Spleen (tissue), 11 donors: ENCODE results near the gene TNKS1BP1. TPM values are rescaled to one million over a fixed set of nuclear protein-coding genes. Genes with fewer than 3 reads are reported as not detected.

Experiments
- DNase-seq: peaks from one replicate; pipeline ENCODE4 v3.0.0-alpha.2; 2020
- H3K27ac ChIP-seq, 8 donors: fragments of 200-600 bp; sonication (generic) in 7 of 8; 1 replicate in 4 of 8; 2 replicates in 4 of 8; pipeline versions ENCODE4 v1.5.0 to v1.8.0; 2016 to 2021; ENCODE audit warnings: inconsistent platforms in 4 of 8, mild to moderate bottlenecking in 4 of 8, moderate library complexity in 1 of 8
- H3K27me3 ChIP-seq, 7 donors: fragments of 200-600 bp; sonication (generic) in 6 of 7; replicated peaks in 1 of 7; 1 replicate in 4 of 7; 2 replicates in 3 of 7; pipeline versions ENCODE4 v1.5.0 to v1.8.0; 2016 to 2021; ENCODE audit warnings: inconsistent platforms in 3 of 7, mild to moderate bottlenecking in 1 of 7
- H3K36me3 ChIP-seq, 6 donors: fragments of 200-600 bp; sonication (generic) in 5 of 6; 1 replicate in 4 of 6; 2 replicates in 2 of 6; pipeline versions ENCODE4 v1.5.0 to v1.8.0; 2016 to 2021; ENCODE audit warnings: inconsistent platforms in 2 of 6
- H3K4me1 ChIP-seq, 6 donors: fragments of 200-600 bp; sonication (generic) in 5 of 6; 1 replicate in 3 of 6; 2 replicates in 3 of 6; pipeline versions ENCODE4 v1.5.0 to v1.8.0; 2016 to 2021; ENCODE audit warnings: inconsistent platforms in 3 of 6
- H3K4me3 ChIP-seq, 8 donors: fragments of 200-600 bp; sonication (generic) in 7 of 8; 1 replicate in 4 of 8; 2 replicates in 4 of 8; pipeline versions ENCODE4 v1.5.0 to v1.8.0; 2016 to 2021; ENCODE audit warnings: inconsistent platforms in 4 of 8, mild to moderate bottlenecking in 4 of 8, moderate library complexity in 2 of 8
- H3K9me3 ChIP-seq, 8 donors: fragments of 200-600 bp; sonication (generic) in 7 of 8; 1 replicate in 4 of 8; 2 replicates in 4 of 8; pipeline versions ENCODE4 v1.5.0 to v1.8.0; 2016 to 2021; ENCODE audit warnings: inconsistent platforms in 4 of 8
- POLR2A ChIP-seq, 3 donors: fragments of 450-650 bp; IDR thresholded peaks; one replicate each; pipeline ENCODE4 v1.5.1; 2017; ENCODE audit warnings: antibody characterized with exemption in 3 of 3, mild to moderate bottlenecking in 1 of 3
- POLR2AphosphoS5 ChIP-seq, 3 donors: sonication (generic); formaldehyde crosslinking; IDR thresholded peaks; one replicate each; pipeline ENCODE4 v1.5.1; 2017; ENCODE audit warnings: antibody characterized with exemption in 3 of 3
- WGBS, 5 donors: extraction: QIAGEN DNeasy Blood & Tissue Kit in 3 of 5; methylation state at CpG; one replicate each; pipeline versions ENCODE4 v1.1.5 to v1.1.7; 2013 to 2018; 5-methylcytosine and 5-hydroxymethylcytosine counted together
- intact Hi-C: fragments of 100-400 bp; cut with DNase I; formaldehyde crosslinking; loops from one replicate; pipeline ENCODE4 v1.15.0; 2023; ENCODE audit warnings: low total_unique reads
- polyA plus RNA-seq, 3 donors: library from polyadenylated mRNA; stranded (reverse); fragments of 200-250 nt; gene quantifications; one replicate each; pipeline ENCODE4 v1.2.1, GENCODE V29; 2013
- total RNA-seq, 7 donors: library from RNA; depleted of rRNA in 3 of 7; stranded (reverse); fragments of >200 nt in 3 of 7; fragmentation: NEBNext Ultra II Directional in 4 of 7; extraction: Animal tissue kit (Norgen Biotek cat#: 25700) in 4 of 7; gene quantifications; one replicate each; pipeline versions ENCODE4 v1.1.0 to v1.2.1, GENCODE V29; 2016 to 2021
- TF ChIP-seq, protein P1 (sequence below), 11 experiments: fragments of 200-600 bp in 7 of 11; fragments of 450-650 bp in 4 of 11; sonication (generic) in 4 of 11; IDR thresholded peaks in 8 of 11; conservative IDR thresholded peaks in 3 of 11; 1 replicate in 7 of 11; 2 replicates in 4 of 11; pipeline versions ENCODE4 v1.4.0 to v1.8.0; 2016 to 2021; ENCODE audit warnings: antibody characterized with exemption in 11 of 11, inconsistent platforms in 4 of 11, mild to moderate bottlenecking in 1 of 11
- donor health status: healthy with polysubstance abuse.
- donor health status: DM: no; HTN: no; CAD: no; lungs with moderate emphysema.
- donor health status: DM: no; HTN: no; CAD: no.
- donor health status: Bipolar disorder and iron deficiency.
- donor health status: healthy.
- donor health status: DM: no; HTN: no; CAD: no.
- donor health status: DM: yes; HTN: yes; CAD: no.

Gene TNKS1BP1
- total and polyA plus RNA-seq, 10 donors = 19.8 to 126 (median 48.2) TPM

DNA sequence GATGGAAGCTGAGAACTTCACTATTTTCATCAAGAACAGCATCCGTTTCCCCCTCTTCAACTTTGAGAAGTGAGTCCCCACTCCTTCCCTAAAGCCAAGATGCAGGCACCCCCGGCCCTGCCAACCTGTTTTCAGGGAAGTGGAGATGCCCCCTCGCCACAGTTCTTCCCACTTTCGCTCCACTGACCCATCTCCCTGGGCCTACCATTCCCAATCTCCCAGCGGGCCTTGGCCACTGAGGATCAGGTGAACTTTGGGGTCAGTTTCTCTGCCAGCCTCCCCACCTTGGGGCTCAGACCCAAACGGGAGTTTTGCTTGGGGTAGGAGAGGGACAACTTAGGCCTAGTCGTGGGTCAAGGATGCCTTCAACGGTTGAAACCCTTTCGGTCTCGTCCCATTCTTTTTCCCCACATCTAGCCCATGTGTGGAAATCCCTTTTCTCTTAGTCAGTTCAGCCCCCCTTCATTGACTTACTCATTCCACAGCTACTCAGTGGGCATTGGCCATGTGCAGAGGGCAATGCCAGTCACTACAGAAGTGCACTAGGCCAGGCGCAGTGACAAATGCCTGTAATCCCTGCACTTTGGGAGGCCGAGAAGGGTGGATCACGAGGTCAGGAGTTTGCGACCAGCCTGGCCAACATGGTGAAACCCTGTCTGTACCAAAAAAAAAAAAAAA, 24.0 kb upstream of the TNKS1BP1 start:
- peaks cover 0 to 7% (median 0%) of the 10 kb centered on the region in 7 donors for H3K27me3 ChIP-seq
- H3K4me3 ChIP-seq = no peak overlapping the region
- no peak overlapping the region for H3K27ac ChIP-seq
- peaks cover 0 to 9% (median 0%) of the 10 kb centered on the region in 8 donors for H3K9me3 ChIP-seq
- peaks cover 0 to 15% (median 9%) of the 10 kb centered on the region in 6 donors for H3K4me1 ChIP-seq
- H3K36me3 ChIP-seq = no peaks in the 10 kb centered on the region
- 82 to 92% (median 88%) methylated on average over 14 of the region's 14 CpGs for WGBS, 5 donors
- intact Hi-C loops = loop anchor here (10.0 kb wide), 1 partner anchor 296 kb away; the partner anchor contains the start of gene YPEL4
- DNase-seq = peak; percentile 57
- TF ChIP-seq, protein P1, sequence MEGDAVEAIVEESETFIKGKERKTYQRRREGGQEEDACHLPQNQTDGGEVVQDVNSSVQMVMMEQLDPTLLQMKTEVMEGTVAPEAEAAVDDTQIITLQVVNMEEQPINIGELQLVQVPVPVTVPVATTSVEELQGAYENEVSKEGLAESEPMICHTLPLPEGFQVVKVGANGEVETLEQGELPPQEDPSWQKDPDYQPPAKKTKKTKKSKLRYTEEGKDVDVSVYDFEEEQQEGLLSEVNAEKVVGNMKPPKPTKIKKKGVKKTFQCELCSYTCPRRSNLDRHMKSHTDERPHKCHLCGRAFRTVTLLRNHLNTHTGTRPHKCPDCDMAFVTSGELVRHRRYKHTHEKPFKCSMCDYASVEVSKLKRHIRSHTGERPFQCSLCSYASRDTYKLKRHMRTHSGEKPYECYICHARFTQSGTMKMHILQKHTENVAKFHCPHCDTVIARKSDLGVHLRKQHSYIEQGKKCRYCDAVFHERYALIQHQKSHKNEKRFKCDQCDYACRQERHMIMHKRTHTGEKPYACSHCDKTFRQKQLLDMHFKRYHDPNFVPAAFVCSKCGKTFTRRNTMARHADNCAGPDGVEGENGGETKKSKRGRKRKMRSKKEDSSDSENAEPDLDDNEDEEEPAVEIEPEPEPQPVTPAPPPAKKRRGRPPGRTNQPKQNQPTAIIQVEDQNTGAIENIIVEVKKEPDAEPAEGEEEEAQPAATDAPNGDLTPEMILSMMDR (IDR thresholded peaks at IDR 0.05 in 8 of 11, conservative IDR thresholded peaks at IDR 0.05 in 3 of 11) = no peak
- TF ChIP-seq POLR2AphosphoS5 (IDR thresholded peaks at IDR 0.05) (no peak), POLR2A (IDR thresholded peaks at IDR 0.05) (no peak)

DNA sequence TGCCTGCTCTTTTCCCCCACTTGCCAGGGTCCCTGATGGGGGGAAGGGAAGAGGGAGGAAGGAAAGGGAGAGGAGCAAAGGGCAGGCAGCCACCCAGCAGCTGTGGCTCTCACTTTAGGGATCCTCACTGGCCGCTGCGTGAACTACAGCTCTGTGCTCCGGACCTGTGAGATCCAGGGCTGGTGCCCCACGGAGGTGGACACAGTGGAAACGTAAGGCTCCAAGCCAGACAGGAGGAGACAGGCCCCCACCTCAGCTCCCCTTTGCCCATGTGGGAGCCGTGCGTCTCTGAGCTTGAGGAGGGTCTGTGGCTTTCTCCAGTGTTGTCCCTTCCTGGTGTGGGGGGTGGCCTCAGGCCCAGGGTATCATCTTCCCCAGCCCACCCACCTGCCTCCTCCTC, 23.3 kb upstream of the TNKS1BP1 start:
- intact Hi-C loops = loop anchor here (10.0 kb wide), 1 partner anchor 297 kb away; the partner anchor contains the start of gene YPEL4
- 75 to 87% (median 83%) methylated on average over 6 to 7 of the region's 7 CpGs for WGBS, 5 donors

GRCh38 chr11:57347336-57347735, 22.6 kb upstream of the TNKS1BP1 start:
- H3K9me3 ChIP-seq = peaks cover 0 to 9% (median 0%) of the 10 kb centered on the region in 8 donors
- intact Hi-C loops = loop anchor here (10.0 kb wide), 1 partner anchor 297 kb away; the partner anchor contains the start of gene YPEL4
- DNase-seq = peak; percentile 65

More for the DNA sequence above, 23.3 kb upstream of the TNKS1BP1 start:
- H3K27me3 ChIP-seq = peaks cover 0 to 7% (median 0%) of the 10 kb centered on the region in 7 donors
- H3K36me3 ChIP-seq = no peaks in the 10 kb centered on the region
- no peak overlapping the region for H3K27ac ChIP-seq
- peaks cover 0 to 15% (median 9%) of the 10 kb centered on the region in 6 donors for H3K4me1 ChIP-seq
- H3K9me3 ChIP-seq = peaks cover 0 to 9% (median 0%) of the 10 kb centered on the region in 8 donors
- H3K4me3 ChIP-seq = no peak overlapping the region
- TF ChIP-seq POLR2A (IDR thresholded peaks at IDR 0.05) (no peak), POLR2AphosphoS5 (IDR thresholded peaks at IDR 0.05) (no peak)
- TF ChIP-seq, protein P1 (IDR thresholded peaks at IDR 0.05 in 8 of 11, conservative IDR thresholded peaks at IDR 0.05 in 3 of 11) = no peak
- peak; percentile 76 for DNase-seq

More at GRCh38 chr11:57347336-57347735, 22.6 kb upstream of the TNKS1BP1 start:
- no peak overlapping the region for H3K27ac ChIP-seq
- peaks cover 0 to 7% (median 0%) of the 10 kb centered on the region in 7 donors for H3K27me3 ChIP-seq
- no peak overlapping the region for H3K4me3 ChIP-seq
- H3K36me3 ChIP-seq = no peaks in the 10 kb centered on the region
- WGBS, 5 donors = 84 to 94% (median 92%) methylated on average over 3 to 9 of the region's 9 CpGs
- peaks cover 0 to 15% (median 9%) of the 10 kb centered on the region in 6 donors for H3K4me1 ChIP-seq
- TF ChIP-seq POLR2A (IDR thresholded peaks at IDR 0.05) (no peak), POLR2AphosphoS5 (IDR thresholded peaks at IDR 0.05) (no peak)
- TF ChIP-seq, protein P1 (IDR thresholded peaks at IDR 0.05 in 8 of 11, conservative IDR thresholded peaks at IDR 0.05 in 3 of 11) = no peak
